ENCODE results near the gene STX3.

DNA sequence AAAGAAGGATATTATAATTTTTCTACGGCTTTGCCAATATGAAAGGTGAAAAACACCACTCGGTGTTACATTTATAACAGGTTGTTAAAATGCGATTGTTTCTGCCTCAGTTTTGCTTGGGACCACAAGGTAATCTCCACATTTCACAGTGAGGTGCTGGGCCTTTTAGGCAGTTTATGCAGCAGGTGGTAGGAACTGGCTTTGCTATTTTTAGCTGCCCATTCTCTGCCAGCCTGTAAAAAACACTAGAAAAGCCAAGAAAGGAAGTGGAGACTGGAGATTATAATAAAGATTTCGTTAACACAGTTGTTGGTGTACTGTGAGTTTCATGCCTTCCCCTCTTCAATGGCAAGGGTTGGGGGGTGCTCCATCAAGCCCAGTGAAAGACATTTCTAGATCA lies 63.4 kb downstream of the STX3 start:
- TF ChIP-seq POLR2AphosphoS5 (IDR thresholded peaks at IDR 0.05; ENCODE audit: borderline replicate concordance, low read depth, low read length) (no peak), EZH2 (IDR thresholded peaks at IDR 0.05) (no peak)

All from SK-N-MC (cell line).